ENCODE data around the gene CD19.
"Not testable (repeated sequence)": the region's sequence is repeated elsewhere in the genome, so short reads cannot be mapped to it uniquely, and the experiment has no call there.

Gene CD19

DNA sequence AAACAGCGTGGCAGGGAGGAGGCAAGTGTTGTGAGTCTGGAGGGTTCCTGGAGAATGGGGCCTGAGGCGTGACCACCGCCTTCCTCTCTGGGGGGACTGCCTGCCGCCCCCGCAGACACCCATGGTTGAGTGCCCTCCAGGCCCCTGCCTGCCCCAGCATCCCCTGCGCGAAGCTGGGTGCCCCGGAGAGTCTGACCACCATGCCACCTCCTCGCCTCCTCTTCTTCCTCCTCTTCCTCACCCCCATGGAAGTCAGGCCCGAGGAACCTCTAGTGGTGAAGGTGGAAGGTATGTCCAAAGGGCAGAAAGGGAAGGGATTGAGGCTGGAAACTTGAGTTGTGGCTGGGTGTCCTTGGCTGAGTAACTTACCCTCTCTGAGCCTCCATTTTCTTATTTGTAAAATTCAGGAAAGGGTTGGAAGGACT is at the start of gene CD19:
CD19 (plus strand) TSS at position 171 of the 425 bp plus-strand sequence; CDS start at position 201, 30 bp downstream.
- DNase-seq = no peak

DNA sequence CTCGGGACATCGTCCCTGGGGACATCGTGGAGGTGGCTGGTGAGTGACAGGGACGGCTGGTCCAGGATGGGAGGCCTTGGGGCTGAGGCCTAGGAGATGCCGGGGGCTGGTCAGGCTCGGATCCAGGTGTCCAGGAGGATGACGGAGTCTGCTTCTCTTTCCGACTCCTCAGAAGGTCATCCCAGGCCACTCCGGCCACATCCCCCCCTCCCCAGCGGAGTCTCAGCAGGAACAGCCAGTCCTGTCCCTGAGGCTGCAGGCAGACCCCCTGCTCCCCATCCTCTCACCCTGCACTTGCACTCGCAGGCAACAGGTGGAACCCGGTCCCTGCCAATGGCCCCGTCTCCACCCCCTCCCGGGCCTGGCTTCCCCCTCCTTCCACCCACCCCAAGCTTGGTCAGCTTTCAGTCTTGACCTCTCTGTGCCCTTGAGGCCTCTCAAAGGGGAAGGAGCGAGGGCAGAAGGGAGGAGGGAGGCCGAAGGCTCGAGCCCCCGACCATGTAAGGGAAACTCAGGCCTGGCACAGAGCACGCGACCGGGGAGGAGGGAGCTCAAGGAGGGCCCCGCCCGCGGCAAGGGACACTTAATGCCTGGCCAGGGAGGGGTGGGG is 49.1 kb upstream of the CD19 start:
- DNase-seq = no peak

DNA sequence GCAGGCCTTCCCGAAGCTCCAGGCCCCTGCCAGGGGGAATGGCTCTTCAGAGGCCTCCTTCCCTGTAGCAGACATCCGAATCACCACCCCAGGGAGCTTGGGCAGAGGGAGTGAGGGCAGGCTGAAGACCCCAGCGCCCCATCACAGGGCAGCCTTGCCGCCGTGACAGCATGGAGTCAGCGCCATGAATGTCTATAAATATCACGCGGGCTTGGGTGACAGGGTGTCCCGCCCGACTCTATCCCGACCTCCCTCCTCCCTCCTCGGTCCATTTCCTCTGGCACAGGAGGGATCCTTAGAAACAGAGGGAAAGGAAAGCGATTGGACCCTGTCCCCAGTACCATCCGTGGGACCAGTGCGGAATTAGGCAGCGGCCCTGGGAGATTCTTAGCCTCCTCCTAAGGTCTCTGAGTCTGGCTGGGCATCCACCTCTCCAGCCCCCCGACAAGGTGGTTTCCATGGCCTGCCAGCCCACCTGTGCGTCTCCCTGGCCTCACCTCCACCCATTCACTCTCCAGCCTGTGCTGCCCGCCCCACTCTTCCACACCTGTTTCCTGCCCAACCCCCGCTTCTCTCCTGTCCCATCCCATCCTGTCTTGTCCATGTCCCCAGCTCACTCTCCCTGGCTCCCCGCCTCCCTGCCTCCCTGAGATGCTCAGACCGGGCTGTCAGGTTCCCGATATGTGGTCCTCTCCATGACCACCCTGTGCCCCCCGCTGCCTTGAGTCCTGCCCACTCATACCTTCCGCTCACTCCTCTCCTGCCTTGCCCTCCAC is 48.4 kb upstream of the CD19 start:
- DNase-seq = no peak

DNA sequence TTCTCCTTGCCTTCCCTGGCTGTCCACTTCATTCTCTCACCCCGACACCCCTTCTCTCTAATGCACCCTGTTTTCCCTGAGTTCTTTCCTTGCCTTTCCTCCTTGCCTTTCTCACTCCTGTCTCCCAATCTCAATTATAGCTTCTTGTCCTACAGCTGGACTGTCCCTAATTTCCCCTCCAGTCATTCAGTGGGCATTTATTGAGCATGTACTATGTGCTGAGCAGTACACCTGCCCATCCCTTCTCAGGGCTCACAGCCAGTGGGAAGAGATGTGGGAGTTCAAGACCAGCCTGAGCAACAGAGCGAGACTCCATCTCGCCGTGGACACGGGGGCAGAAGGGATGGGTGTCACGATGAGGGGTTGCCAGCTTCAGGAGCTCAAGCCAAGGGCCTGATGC is 47.7 kb upstream of the CD19 start:
- DNase-seq = no peak

DNA sequence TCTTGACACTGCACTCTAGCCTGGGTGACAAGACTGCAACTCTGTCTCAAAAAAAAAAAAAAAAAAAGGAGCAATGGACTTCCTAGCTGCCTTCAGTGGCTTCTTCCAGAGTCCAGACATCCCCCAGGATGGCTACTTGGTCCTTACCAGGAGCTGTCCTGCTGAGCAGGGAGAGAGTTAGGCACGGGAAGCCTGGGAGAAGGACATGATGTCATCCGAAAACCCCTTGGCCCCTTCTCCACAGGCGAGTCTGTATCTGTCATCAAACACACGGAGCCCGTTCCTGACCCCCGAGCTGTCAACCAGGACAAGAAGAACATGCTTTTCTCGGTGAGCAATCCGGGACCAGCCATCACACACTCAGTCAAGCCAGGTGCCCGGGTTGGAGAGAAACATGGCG is 44.8 kb upstream of the CD19 start:
- no peak for DNase-seq

DNA sequence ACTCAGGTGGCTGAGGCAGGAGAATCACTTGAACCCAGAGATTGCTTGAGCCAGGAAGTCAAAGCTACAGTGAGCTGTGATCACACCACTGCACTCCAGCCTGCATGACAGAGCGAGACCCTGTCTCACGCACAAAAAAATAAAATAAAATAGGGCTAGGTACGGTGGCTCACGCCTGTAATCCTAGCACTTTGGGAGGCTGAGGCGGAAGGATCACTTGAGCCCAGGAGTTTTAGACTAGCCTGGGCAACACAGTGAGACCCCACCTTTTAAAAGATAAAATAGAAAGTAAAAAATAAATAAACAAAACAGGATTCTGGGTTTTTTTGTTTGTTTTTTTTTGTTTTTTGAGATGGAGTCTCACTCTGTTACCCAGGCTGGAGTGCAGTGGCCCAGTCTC is 41.4 kb upstream of the CD19 start:
- not testable (repeated sequence) for DNase-seq

DNA sequence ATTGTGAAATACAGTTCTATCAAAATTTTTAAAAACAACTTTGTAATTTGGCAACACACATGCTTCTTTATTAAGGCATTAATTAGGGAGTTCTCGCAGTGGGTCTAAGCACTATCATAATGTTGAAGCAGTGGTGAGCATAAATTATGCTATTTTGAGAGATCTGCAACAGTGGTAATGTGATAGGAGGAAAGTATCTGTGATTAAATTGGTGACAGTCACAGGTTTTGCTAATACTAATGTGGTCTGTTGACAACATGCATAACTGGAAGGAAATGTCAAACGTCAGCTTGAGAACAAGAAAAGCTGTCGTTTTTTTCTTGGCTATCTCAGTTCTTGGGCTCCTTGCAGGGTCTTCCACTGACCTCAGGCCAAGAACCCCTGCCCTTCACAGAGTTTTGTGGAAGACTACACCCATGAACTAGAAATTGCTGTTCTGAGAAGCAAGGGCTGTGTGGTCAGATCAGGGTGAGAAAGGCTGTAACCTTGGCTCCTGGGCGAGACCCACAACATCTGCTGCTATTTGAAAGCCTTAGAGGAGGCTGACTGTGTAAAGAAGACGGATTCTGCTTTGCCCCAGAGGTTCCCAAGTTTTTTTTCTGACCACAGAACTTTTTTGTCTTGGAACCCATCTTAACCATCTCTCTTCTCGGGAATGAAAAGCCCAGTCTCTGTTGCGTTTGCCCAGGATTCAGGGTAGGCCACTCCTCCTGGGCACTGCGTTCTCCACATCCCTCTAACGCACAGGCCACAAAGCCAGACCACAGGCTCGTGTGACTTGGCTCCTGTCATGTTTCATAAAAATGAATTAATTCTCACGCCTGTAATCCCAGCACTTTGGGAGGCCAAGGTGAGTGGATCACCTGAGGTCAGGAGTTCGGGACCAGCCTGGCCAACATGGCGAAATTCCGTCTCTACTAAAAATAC is 39.5 kb upstream of the CD19 start:
- no peak for DNase-seq

DNA sequence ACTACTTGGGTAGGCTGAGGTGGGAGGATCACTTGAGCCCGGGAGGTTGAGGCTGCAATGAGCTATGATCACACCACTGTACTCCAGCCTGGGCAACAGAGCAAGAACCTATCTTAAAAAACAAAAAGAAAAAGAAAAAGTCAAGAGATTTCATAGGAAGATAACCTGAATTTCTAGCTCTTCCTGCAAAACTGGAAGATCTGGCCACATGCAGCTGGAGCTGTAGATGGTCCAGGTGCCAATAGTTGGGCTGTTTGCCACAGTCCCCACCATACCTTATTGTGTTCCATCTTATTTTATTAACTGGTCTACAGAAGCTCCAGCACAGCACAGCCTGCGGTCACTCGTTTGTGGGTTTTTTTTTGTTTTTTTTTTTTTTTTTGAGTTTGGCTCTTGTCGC is 38.5 kb upstream of the CD19 start:
- DNase-seq = no peak

DNA sequence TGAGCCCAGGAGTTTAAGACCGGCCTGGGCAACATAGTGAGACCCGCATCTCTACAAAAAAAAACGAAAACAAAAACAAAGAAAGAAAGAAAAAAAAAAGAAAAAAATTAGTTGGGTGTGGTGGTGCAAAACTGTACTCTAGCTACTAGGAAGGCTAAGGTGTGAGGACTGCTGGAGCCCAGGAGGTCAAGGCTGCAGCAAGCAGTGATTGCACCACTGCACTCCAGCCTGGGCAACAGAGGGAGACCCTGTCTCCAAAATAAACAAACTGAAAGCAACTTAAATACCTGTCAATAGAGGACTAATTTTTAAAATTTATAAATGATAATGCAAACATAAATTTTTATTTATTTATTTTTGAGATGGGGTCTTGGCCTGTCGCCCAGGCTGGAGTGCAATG is 36.2 kb upstream of the CD19 start:
- DNase-seq = no peak

DNA sequence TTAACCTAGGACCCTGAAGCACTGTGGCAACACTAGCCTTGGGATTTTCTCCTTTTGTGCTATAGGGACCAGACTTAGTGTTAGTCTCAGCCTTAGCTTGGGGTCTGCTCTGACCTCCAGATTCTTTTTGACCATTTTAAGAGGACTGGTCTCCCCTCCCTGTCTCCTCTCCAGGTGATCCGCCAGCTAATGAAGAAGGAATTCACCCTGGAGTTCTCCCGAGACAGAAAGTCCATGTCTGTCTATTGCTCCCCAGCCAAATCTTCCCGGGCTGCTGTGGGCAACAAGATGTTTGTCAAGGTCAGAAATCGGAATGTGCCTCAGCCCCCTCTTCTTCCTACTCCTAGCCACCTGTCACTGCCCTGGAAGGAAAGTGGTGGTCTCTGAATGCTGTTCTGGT is 33.9 kb upstream of the CD19 start:
- no peak for DNase-seq

DNA sequence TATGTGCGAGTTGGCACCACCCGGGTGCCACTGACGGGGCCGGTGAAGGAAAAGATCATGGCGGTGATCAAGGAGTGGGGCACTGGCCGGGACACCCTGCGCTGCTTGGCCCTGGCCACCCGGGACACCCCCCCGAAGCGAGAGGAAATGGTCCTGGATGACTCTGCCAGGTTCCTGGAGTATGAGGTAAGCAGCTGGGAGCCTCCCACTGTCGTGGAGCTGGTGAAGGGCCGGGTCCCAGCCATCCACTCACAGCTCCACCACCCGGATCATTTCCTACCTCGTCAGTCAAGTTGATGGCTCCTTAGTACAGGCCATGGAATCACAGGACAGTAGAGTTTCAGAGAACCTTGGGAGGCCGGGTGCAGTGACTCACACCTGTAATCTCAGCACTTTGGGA is 33.5 kb upstream of the CD19 start:
- no peak for DNase-seq

DNA sequence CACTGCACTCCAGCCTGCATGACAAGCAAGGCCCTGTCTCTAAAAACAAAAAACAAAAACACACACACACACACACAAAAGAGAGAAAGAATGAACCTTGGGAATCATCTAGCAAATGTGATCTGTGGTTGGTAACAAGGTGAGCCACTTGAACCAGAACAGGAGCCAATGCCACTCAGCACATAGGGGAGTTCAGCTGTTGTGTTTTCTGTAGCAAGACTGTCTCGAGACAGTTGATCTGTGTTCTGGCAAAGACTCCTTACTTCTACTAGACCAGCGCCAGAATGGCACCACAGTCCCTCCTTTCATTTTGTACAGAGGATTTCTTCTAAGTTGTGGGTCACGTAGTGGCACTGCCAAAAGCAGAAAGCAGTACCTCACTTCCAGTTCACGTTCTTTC is 32.8 kb upstream of the CD19 start:
- no peak for DNase-seq

DNA sequence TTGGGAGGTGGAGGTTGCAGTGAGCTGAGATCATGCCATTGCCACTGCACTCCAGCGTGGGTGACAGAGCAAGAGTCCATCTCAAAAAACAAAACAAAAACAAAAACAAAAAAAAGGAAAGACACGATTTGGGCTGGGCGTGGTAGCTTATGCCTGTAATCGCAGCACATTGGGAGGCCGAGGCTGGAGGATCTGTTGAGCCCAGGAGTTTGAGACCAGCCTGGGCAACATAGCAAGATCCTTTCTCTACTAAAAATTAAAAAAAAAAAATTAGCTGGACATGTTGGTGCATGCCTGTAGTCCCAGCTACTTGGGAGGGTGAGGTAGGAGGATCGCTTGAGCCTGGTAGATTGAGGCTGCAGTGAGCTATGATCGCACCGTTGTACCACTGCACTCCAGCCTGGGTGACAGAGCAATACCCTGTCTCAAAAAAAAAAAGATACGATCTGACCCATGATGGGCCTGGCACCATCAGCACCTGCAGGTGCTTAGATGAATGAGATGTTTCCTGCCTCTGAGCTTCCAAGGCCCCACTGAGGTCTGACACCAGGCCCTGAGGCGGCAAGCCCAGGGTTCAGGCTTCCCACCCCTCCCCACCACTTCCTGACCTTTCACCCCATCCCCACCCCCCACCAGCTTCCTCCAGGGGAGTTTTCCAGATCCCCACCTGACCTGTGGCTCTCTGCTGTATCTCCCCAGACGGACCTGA is 31.7 kb upstream of the CD19 start:
- DNase-seq = no peak

DNA sequence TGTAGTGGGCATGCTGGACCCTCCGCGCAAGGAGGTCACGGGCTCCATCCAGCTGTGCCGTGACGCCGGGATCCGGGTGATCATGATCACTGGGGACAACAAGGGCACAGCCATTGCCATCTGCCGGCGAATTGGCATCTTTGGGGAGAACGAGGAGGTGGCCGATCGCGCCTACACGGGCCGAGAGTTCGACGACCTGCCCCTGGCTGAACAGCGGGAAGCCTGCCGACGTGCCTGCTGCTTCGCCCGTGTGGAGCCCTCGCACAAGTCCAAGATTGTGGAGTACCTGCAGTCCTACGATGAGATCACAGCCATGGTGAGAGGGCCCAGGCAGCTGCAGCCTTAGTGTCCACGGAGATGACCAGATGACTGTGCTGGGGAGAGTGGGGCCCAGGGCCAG is 31.2 kb upstream of the CD19 start:
- DNase-seq = no peak

DNA sequence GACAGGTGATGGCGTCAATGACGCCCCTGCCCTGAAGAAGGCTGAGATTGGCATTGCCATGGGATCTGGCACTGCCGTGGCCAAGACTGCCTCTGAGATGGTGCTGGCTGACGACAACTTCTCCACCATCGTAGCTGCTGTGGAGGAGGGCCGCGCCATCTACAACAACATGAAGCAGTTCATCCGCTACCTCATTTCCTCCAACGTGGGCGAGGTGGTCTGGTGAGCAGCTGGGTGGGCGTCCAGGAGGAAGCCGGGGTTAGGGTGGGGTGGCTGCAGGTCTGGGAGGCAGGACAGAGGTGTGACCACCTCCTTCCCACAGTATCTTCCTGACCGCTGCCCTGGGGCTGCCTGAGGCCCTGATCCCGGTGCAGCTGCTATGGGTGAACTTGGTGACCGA is 29.9 kb upstream of the CD19 start:
- DNase-seq = no peak

DNA sequence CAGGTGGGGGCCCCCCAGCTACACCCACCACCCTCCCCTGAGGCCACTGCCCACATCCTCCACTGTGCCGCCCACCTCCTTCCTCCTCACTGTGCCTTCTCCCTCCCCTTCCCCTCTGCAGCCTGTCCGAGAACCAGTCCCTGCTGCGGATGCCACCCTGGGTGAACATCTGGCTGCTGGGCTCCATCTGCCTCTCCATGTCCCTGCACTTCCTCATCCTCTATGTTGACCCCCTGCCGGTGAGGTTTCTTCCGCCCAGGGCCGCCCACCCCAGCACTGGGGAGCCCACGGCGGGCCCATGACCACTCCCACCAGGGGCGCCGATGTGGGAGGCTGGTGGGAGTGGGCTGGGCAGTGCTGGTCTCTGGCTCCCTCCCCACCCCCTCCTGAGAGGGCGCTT is 28.9 kb upstream of the CD19 start:
- no peak for DNase-seq

DNA sequence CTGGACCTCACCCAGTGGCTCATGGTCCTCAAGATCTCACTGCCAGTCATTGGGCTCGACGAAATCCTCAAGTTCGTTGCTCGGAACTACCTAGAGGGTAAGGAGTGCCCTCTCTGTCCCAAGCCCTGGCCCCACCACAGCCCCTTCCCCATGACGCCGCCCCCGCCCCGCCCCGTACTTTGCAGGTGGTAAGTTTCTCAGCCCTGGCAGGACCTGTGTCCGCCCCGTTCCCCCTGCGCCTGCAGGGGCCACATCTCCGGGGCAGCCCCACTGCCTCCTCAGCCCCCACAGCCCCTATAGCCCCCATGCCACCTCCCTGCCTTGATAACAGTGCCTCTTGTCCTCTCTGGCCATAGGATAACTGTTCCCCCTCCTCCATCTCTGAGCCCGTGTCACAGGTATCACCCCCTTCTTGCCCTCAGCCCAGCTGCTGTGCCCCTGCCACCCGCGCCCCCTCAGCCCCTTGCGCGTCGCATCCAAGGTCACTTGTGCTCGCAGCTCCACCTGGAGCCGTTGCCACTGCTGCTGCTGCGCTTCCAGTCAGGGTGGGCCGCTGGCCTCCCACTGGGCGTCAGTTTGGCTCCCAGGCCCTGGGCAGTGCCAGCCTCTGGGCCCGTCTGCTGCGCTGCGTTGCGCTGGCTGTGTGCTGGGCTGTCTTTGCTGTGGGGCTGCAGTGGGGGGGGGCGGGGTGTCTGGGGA is 28.3 kb upstream of the CD19 start:
- DNase-seq = no peak

DNA sequence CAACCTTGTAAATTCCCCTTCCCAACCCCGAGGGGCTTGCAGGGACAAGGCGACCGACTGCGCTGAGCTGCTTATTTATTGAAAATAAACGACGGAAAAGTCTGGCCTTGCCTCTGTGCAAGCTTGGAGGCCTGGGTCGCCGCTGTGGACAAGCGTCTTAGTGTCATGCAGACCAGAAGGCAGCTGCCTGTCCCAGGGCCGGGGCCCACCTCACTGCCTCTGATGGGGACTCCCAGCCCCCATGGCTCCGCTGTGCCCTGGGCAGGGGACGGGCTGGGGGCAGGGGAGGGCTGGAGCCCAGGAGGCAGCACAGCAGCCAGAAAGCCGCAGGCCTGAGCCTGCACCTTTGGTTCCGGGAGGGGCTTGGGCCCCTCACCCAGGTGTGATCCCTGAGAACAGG is 27.4 kb upstream of the CD19 start:
- no peak for DNase-seq

DNA sequence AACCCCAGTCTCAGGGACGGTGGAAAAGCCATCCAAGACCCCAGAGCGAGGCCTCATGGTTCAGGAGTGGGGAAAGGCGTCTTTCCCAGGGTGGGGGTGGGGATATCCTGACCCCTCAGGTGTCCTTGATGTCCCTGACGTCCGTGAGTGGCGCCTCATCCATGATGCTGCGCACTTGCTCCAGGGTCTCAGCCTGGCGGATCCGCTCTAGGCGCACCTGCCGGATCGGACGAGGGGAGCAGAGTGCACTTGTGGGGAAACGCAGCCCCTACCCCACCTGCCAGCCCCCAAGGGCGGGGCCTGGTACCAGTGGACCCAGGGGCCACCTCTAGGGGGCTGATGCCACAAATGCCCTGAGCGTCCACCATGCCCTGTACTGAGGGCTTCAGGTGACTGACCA is 26.9 kb upstream of the CD19 start:
- DNase-seq = no peak

DNA sequence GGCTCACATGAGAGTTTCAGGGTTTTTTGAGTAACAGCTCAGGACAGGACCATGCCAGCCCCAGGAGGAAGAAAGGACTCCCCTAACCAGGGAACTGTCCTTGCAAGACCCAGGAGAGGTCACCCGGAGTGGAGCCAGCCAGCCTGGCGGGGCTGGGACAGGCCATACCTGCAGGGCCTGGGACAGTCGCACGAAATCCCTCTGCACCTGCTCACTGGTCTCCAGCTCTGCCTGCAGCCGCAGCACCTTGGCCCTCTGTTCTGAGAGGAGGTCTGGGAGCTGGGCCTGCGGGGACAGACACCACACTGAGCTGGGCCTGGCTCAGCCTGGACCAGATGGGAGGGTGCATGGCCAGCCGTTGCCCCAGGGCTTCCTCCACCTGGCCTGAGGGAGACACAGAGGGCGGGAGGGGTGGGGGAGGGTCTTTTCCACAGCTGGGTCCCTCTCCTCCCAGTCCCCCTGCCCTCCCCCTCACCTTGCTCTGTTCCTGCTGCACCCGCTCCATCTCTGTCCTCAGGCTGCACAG is 26.5 kb upstream of the CD19 start:
- no peak for DNase-seq
